ENCODE data around the gene KIF23. TPM values are rescaled to one million over a fixed set of nuclear protein-coding genes. Genes with fewer than 3 reads are reported as not detected.

KIF23 gene
- total and polyA plus RNA-seq, 2 donors (not counting 1 experiment from before 2014, with no cell fraction given), result 16.5 to 19.4 TPM

DNA sequence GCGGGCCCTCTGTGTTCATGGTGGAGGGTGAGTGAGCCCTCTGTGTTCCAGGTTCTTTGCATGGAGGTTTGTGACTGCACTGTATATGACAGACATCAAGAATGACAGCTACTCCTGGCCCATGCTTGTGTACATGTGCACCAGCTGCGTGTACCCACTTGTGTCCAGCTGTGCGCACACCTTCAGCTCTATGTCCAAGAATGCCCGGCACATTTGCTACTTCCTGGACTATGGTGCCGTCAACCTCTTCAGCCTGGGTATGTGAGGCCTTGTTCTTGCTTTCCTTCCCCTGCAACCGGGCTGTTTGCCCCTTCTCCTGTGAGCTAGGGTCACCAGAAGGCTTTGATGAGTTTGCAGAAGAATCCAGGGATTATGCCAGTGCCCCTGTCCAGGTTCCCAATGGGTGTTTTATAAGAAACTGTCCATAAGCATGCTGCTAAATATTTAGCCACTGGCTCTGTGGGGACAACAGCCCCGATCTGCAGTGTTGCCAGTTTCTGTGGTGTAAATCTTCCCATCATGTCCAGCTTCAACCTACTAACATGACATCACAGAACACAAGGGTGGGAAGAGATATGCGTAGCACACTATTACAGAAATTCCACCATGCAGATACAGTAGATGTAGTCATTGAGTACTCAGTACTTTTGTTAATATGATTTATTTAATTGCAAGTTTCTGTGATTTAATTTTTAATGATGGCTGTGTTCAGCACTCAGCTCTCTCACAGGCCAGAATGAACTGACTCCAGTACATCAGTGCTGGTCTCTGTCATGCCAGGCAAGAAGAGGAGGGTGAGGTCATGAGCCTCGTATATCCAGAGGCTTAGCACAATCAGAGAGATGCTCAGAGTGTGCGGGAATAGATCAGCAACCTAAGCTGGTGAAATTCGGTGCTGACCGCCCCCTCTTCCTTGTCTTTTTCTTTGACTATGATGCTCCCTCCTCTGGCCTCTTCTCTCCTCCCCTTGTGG is 29.2 kb upstream of the KIF23 start:
- Histone ChIP-seq H3K79me2 (ENCODE audit: control insufficient read depth, insufficient read depth, low read length) (no peaks in the 10 kb centered on the region), H4K20me1 (ENCODE audit: control insufficient read depth, extremely low read depth, insufficient read depth, low read length) (no peaks in the 10 kb centered on the region), H3K9ac (ENCODE audit: insufficient read depth, low read length) (no peak overlapping the region), H3K36me3 (ENCODE audit: control insufficient read depth, insufficient read depth, low read length) (no peaks in the 10 kb centered on the region), H3K4me3 (replicated peaks in 1 of 4; ENCODE audit: control extremely low read depth in 1 of 4, insufficient read depth in 1 of 4, low read depth in 3 of 4, low read length in 4 of 4) (no peak overlapping the region), H3K4me2 (ENCODE audit: extremely low read depth, insufficient read depth, low read length) (no peak overlapping the region), H3K9me3 (ENCODE audit: control insufficient read depth, insufficient read depth, low read depth, low read length) (no peaks in the 10 kb centered on the region), H2AFZ (ENCODE audit: low read length) (no peak overlapping the region), H3K27ac (ENCODE audit: insufficient read depth, low read length) (no peak overlapping the region), H3K4me1 (ENCODE audit: control insufficient read depth, extremely low read depth, insufficient read depth, low read length) (no peaks in the 10 kb centered on the region), H3K27me3 (ENCODE audit: control insufficient read depth, insufficient read depth, low read length) (no peaks in the 10 kb centered on the region)
- no peak for TF ChIP-seq EZH2 (IDR thresholded peaks at IDR 0.05; ENCODE audit: low read length, missing control alignments)
- TF ChIP-seq CTCF (conservative IDR thresholded peaks at IDR 0.05 in 1 of 2, IDR thresholded peaks at IDR 0.05 in 1 of 2; ENCODE audit: low read depth in 1 of 2, low read length in 2 of 2), result no peak
- no peak for DNase-seq (ENCODE audit: low read depth in 2 of 2)

- H3K4me2 ChIP-seq (ENCODE audit: extremely low read depth, insufficient read depth, low read length), result no peak overlapping the region
- H3K9ac ChIP-seq (ENCODE audit: insufficient read depth, low read length), result no peak overlapping the region
- TF ChIP-seq EZH2 (IDR thresholded peaks at IDR 0.05; ENCODE audit: low read length, missing control alignments), result no peak
- no peak for TF ChIP-seq CTCF (conservative IDR thresholded peaks at IDR 0.05 in 1 of 2, IDR thresholded peaks at IDR 0.05 in 1 of 2; ENCODE audit: low read depth in 1 of 2, low read length in 2 of 2)
- no peaks in the 10 kb centered on the region for H3K9me3 ChIP-seq (ENCODE audit: control insufficient read depth, insufficient read depth, low read depth, low read length)
- peaks cover 4% of the 10 kb centered on the region for H3K4me1 ChIP-seq (ENCODE audit: control insufficient read depth, extremely low read depth, insufficient read depth, low read length)
- no peaks in the 10 kb centered on the region for H3K36me3 ChIP-seq (ENCODE audit: control insufficient read depth, insufficient read depth, low read length)
- no peak overlapping the region for H3K4me3 ChIP-seq (replicated peaks in 1 of 4; ENCODE audit: control extremely low read depth in 1 of 4, insufficient read depth in 1 of 4, low read depth in 3 of 4, low read length in 4 of 4)
- no peak overlapping the region for H2AFZ ChIP-seq (ENCODE audit: low read length)
- no peak overlapping the region for H3K27ac ChIP-seq (ENCODE audit: insufficient read depth, low read length)
- no peaks in the 10 kb centered on the region for H3K27me3 ChIP-seq (ENCODE audit: control insufficient read depth, insufficient read depth, low read length)
- DNase-seq (ENCODE audit: low read depth in 2 of 2), result no peak
- H4K20me1 ChIP-seq (ENCODE audit: control insufficient read depth, extremely low read depth, insufficient read depth, low read length), result no peaks in the 10 kb centered on the region
- no peaks in the 10 kb centered on the region for H3K79me2 ChIP-seq (ENCODE audit: control insufficient read depth, insufficient read depth, low read length)
Measured at GRCh38 chr15:69385831-69386230, 28.3 kb upstream of the KIF23 start.

DNA sequence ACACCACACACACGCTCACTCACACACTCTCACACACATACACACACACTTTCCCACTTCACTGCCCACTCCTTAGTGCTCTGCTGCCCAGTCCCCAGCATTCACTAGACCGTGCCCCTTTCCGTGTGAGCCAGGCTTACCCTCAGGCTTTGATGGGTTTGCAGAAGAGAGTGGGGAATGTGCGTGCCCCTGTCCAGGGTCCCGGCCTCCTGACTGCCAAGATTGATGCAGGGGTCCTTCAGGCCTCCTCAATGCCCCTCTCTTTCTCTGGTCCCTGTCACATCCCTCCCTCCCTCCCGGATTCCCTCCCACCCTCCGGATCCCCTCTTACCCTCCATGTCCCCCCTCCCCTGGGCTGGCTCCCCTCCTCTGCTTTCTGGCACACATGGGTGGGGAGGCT is 27.9 kb upstream of the KIF23 start:
- H3K9ac ChIP-seq (ENCODE audit: insufficient read depth, low read length), result no peak overlapping the region
- peaks cover 5% of the 10 kb centered on the region for H3K4me1 ChIP-seq (ENCODE audit: control insufficient read depth, extremely low read depth, insufficient read depth, low read length)
- H3K27me3 ChIP-seq (ENCODE audit: control insufficient read depth, insufficient read depth, low read length), result no peaks in the 10 kb centered on the region
- no peaks in the 10 kb centered on the region for H4K20me1 ChIP-seq (ENCODE audit: control insufficient read depth, extremely low read depth, insufficient read depth, low read length)
- H3K4me2 ChIP-seq (ENCODE audit: extremely low read depth, insufficient read depth, low read length), result no peak overlapping the region
- H2AFZ ChIP-seq (ENCODE audit: low read length), result no peak overlapping the region
- H3K9me3 ChIP-seq (ENCODE audit: control insufficient read depth, insufficient read depth, low read depth, low read length), result no peaks in the 10 kb centered on the region
- no peak for TF ChIP-seq EZH2 (IDR thresholded peaks at IDR 0.05; ENCODE audit: low read length, missing control alignments)
- no peaks in the 10 kb centered on the region for H3K36me3 ChIP-seq (ENCODE audit: control insufficient read depth, insufficient read depth, low read length)
- no peak overlapping the region for H3K27ac ChIP-seq (ENCODE audit: insufficient read depth, low read length)
- no peaks in the 10 kb centered on the region for H3K79me2 ChIP-seq (ENCODE audit: control insufficient read depth, insufficient read depth, low read length)
- no peak for DNase-seq (ENCODE audit: low read depth in 2 of 2)
- H3K4me3 ChIP-seq (replicated peaks in 1 of 4; ENCODE audit: control extremely low read depth in 1 of 4, insufficient read depth in 1 of 4, low read depth in 3 of 4, low read length in 4 of 4), result no peak overlapping the region

All from fibroblast of lung (primary cell).